ENCODE measurements around the gene ENAM. TPM values are rescaled to one million over a fixed set of nuclear protein-coding genes. Genes with fewer than 3 reads are reported as not detected.

Gene ENAM
- total and polyA plus RNA-seq, 2 of the 8 experiments (the other 6 are each of a cell fraction or from before 2014, with no cell fraction given): not detected

DNA sequence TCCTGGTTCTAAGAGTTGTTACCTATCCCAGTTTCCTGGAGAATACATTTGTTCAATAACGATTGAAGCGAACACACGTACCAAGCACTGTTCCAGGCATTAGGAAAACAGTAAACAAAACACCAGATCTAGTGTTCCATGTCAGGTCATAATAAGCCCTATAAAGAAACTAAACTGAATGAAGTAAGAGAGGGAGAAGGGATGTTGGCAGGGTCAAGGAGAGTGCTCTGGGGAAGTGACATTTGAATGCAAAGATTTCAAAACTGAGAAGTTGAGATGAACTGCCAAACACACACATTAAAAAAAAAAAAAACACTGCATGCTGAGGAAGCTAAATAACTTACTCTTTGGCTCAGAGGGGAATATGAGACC is 14.4 kb upstream of the ENAM start:
- H3K56ac ChIP-seq (replicated peaks; ENCODE audit: insufficient read length, low read depth, low read length): no peak overlapping the region
- H3K4me1 ChIP-seq (replicated peaks in 1 of 4; ENCODE audit: control insufficient read depth in 3 of 4, insufficient read depth in 4 of 4, low read length in 3 of 4): no peaks in the 10 kb centered on the region
- no peak for DNase-seq (ENCODE audit: low read depth in 1 of 2, low spot score in 2 of 2)
- no peak overlapping the region for H2AFZ ChIP-seq (ENCODE audit: low read length)
- H3K79me1 ChIP-seq (ENCODE audit: low read depth, low read length): no peaks in the 10 kb centered on the region
- H3K23ac ChIP-seq (ENCODE audit: insufficient read length): no peak overlapping the region
- ChIA-PET POLR2A (ENCODE audit: partially characterized antibody) (no interaction called here), CTCF (ENCODE audit: partially characterized antibody) (interaction anchor here (1.1 kb wide), 1 partner anchor 11 kb away, joined by 3 read pairs; no protein-coding TSS in a partner anchor)
- no peak overlapping the region for H2BK5ac ChIP-seq (ENCODE audit: low read depth, low read length)
- no peak for FAIRE-seq
- H4K5ac ChIP-seq (ENCODE audit: insufficient read length, low read depth, low read length): no peak overlapping the region
- WGBS, 2 experiments (ENCODE audit: extremely low coverage in 1 of 2, insufficient coverage in 1 of 2, insufficient read length in 1 of 2, insufficient replicate concordance in 2 of 2, low coverage in 1 of 2, low lambda C conversion rate in 2 of 2, missing lambda C conversion rate in 1 of 2): 94% methylated on average over 3 of the region's 3 CpGs; no CpG with 5 or more reads in 1 of the 2 experiments
- H2BK15ac ChIP-seq (ENCODE audit: low read length): no peak overlapping the region
- H3K23me2 ChIP-seq (ENCODE audit: low read depth, low read length): no peaks in the 10 kb centered on the region
- no peak overlapping the region for H3K4me3 ChIP-seq (ENCODE audit: extremely low read depth in 1 of 4, insufficient read depth in 2 of 4, low read depth in 3 of 4, low read length in 4 of 4)
- no peaks in the 10 kb centered on the region for H3K36me3 ChIP-seq (ENCODE audit: control insufficient read depth in 2 of 4, insufficient read depth in 4 of 4, low read length in 3 of 4)
- no peak overlapping the region for H3K18ac ChIP-seq (ENCODE audit: extremely low read depth, low read length)
- H4K8ac ChIP-seq (ENCODE audit: extremely low read depth, insufficient read depth, low read length): no peak overlapping the region
- no peaks in the 10 kb centered on the region for H3K9me3 ChIP-seq (ENCODE audit: insufficient read depth in 2 of 2, low read depth in 1 of 2, low read length in 1 of 2)
- H3K27me3 ChIP-seq (replicated peaks in 1 of 4; ENCODE audit: control insufficient read depth in 3 of 4, extremely low read depth in 1 of 4, insufficient read depth in 3 of 4, low read length in 3 of 4): no peaks in the 10 kb centered on the region
- H2BK20ac ChIP-seq (ENCODE audit: low read length): no peak overlapping the region
- H3K14ac ChIP-seq (ENCODE audit: insufficient read length): no peak overlapping the region
- no peak overlapping the region for H2BK12ac ChIP-seq (ENCODE audit: low read depth, low read length)
- H3K9ac ChIP-seq (replicated peaks in 1 of 4; ENCODE audit: extremely low read depth in 1 of 4, low read depth in 3 of 4, low read length in 3 of 4): no peak overlapping the region
- H2BK120ac ChIP-seq (replicated peaks; ENCODE audit: low read depth, low read length): no peak overlapping the region
- no peaks in the 10 kb centered on the region for H4K20me1 ChIP-seq (replicated peaks in 1 of 2; ENCODE audit: control insufficient read depth in 1 of 2, insufficient read depth in 2 of 2, low read length in 2 of 2)
- H4K91ac ChIP-seq (replicated peaks; ENCODE audit: insufficient read length, low read length): no peak overlapping the region
- H3K4ac ChIP-seq (replicated peaks; ENCODE audit: insufficient read length, low read depth, low read length): no peak overlapping the region
- H2AK5ac ChIP-seq (ENCODE audit: low read depth, low read length): no peak overlapping the region
- H3K27ac ChIP-seq (ENCODE audit: low read depth, low read length): no peak overlapping the region
- no peaks in the 10 kb centered on the region for H3K79me2 ChIP-seq (ENCODE audit: control insufficient read depth in 1 of 2, insufficient read depth in 2 of 2, low read length in 2 of 2)
- H3K4me2 ChIP-seq (ENCODE audit: insufficient read depth in 1 of 2, low read depth in 2 of 2, low read length in 2 of 2): no peak overlapping the region
- TF ChIP-seq, protein P1, sequence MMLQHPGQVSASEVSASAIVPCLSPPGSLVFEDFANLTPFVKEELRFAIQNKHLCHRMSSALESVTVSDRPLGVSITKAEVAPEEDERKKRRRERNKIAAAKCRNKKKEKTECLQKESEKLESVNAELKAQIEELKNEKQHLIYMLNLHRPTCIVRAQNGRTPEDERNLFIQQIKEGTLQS (IDR thresholded peaks at IDR 0.05; ENCODE audit: insufficient read depth, low read depth, low read length): no peak

Data from H1 (cell line).